ENCODE measurements around the gene RBPJL.

RBPJL gene

DNA sequence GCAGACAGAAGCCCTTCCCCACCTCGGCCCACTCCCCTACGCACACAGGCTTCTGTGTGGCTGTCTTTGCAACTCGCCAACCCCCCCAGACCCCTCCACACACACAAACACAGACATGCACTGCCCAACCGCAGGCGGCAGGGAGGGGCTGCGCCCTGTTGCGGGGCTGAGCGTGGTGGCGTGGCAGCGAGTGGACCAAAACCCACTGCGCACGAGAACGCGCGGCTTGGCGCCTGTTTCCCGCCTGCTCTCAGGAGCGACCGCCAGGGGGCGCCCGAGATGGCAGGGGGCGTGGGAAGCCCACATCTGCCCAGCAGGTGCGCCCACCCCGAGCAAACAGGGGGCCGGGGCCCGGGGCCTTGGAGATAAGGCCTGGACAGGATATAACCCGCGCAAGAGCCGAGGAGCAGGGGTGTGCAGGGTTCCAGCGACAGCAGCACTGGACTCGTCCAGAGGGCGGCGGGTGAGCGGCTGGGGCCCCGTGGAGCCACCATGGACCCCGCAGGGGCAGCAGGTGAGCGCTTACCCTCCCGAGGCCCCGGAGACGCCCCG lies at the start of gene RBPJL:
Gene RBPJL (plus strand): TSS at position 410 of the 552 bp plus-strand sequence. CDS start 83 bp downstream, at position 493.
- no peaks in the 10 kb centered on the region for H3K9me3 ChIP-seq (ENCODE audit: control insufficient read depth, insufficient read depth, low read depth, low read length)
- H3K27ac ChIP-seq (ENCODE audit: low read depth, low read length) = no peak within 1 kb of the TSS
- no peaks in the 10 kb centered on the region for H3K36me3 ChIP-seq (ENCODE audit: control insufficient read depth, insufficient read depth, low read length)
- H3K27me3 ChIP-seq (ENCODE audit: control insufficient read depth, insufficient read depth, low read length) = peaks cover 12% of the 10 kb centered on the region; the same call in 1 of the 2 replicates
- H3K4me1 ChIP-seq (ENCODE audit: control insufficient read depth, insufficient read depth, low read length) = peaks cover 6% of the 10 kb centered on the region; the same call in 1 of the 2 replicates
- H3K9ac ChIP-seq (ENCODE audit: low read length) = no peak within 1 kb of the TSS
- peak within 1 kb of the TSS; percentile 35 for H3K4me3 ChIP-seq (ENCODE audit: low read depth, low read length)

- Histone ChIP-seq H3K9me3 (ENCODE audit: control insufficient read depth, insufficient read depth, low read depth, low read length) (no peaks in the 10 kb centered on the region), H3K27ac (ENCODE audit: low read depth, low read length) (no peak overlapping the region), H3K4me1 (ENCODE audit: control insufficient read depth, insufficient read depth, low read length) (peaks cover 6% of the 10 kb centered on the region), H3K4me3 (ENCODE audit: low read depth, low read length) (no peak overlapping the region), H3K36me3 (ENCODE audit: control insufficient read depth, insufficient read depth, low read length) (no peaks in the 10 kb centered on the region), H3K27me3 (ENCODE audit: control insufficient read depth, insufficient read depth, low read length) (no peaks in the 10 kb centered on the region), H3K9ac (ENCODE audit: low read length) (no peak overlapping the region)
Measured at GRCh38 chr20:45257161-45257560, 49.5 kb upstream of the RBPJL start.

DNA sequence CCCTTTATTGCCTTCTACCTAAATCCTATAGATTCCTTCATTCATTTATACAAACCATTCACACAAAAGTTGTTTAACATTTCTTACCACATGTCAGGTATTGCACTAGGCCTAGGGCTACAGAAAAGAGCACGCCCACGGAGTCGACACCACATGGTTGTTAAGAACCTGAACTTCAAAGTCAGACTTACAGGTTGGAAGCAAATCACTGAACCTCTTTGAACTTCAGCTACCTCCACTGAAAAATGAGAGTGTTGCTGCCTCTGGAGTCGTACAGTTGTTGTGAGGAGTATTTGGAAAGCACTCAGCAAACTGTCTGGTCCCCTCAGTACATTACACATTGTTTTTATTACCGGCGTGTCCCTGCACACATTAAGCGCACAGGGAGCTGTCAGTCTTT lies 48.9 kb upstream of the RBPJL start:
- Histone ChIP-seq H3K4me1 (ENCODE audit: control insufficient read depth, insufficient read depth, low read length) (peaks cover 6% of the 10 kb centered on the region), H3K27me3 (ENCODE audit: control insufficient read depth, insufficient read depth, low read length) (no peaks in the 10 kb centered on the region), H3K4me3 (ENCODE audit: low read depth, low read length) (no peak overlapping the region), H3K27ac (ENCODE audit: low read depth, low read length) (no peak overlapping the region), H3K36me3 (ENCODE audit: control insufficient read depth, insufficient read depth, low read length) (no peaks in the 10 kb centered on the region), H3K9ac (ENCODE audit: low read length) (no peak overlapping the region), H3K9me3 (ENCODE audit: control insufficient read depth, insufficient read depth, low read depth, low read length) (no peaks in the 10 kb centered on the region)

- Histone ChIP-seq H3K27me3 (ENCODE audit: control insufficient read depth, insufficient read depth, low read length) (no peaks in the 10 kb centered on the region), H3K36me3 (ENCODE audit: control insufficient read depth, insufficient read depth, low read length) (no peaks in the 10 kb centered on the region), H3K27ac (ENCODE audit: low read depth, low read length) (no peak overlapping the region), H3K4me1 (ENCODE audit: control insufficient read depth, insufficient read depth, low read length) (peaks cover 6% of the 10 kb centered on the region), H3K4me3 (ENCODE audit: low read depth, low read length) (no peak overlapping the region), H3K9ac (ENCODE audit: low read length) (no peak overlapping the region), H3K9me3 (ENCODE audit: control insufficient read depth, insufficient read depth, low read depth, low read length) (no peaks in the 10 kb centered on the region)
Measured at GRCh38 chr20:45258259-45258658, 48.4 kb upstream of the RBPJL start.

- Histone ChIP-seq H3K36me3 (ENCODE audit: control insufficient read depth, insufficient read depth, low read length) (no peaks in the 10 kb centered on the region), H3K4me1 (ENCODE audit: control insufficient read depth, insufficient read depth, low read length) (peaks cover 6% of the 10 kb centered on the region), H3K4me3 (ENCODE audit: low read depth, low read length) (no peak overlapping the region), H3K9me3 (ENCODE audit: control insufficient read depth, insufficient read depth, low read depth, low read length) (no peaks in the 10 kb centered on the region), H3K27ac (ENCODE audit: low read depth, low read length) (no peak overlapping the region), H3K9ac (ENCODE audit: low read length) (no peak overlapping the region), H3K27me3 (ENCODE audit: control insufficient read depth, insufficient read depth, low read length) (no peaks in the 10 kb centered on the region)
Measured at GRCh38 chr20:45258664-45259063, 48.0 kb upstream of the RBPJL start.

- no peak overlapping the region for H3K4me3 ChIP-seq (ENCODE audit: low read depth, low read length)
- no peaks in the 10 kb centered on the region for H3K36me3 ChIP-seq (ENCODE audit: control insufficient read depth, insufficient read depth, low read length)
- H3K27me3 ChIP-seq (ENCODE audit: control insufficient read depth, insufficient read depth, low read length) = no peaks in the 10 kb centered on the region
- no peak overlapping the region for H3K27ac ChIP-seq (ENCODE audit: low read depth, low read length)
- no peak overlapping the region for H3K9ac ChIP-seq (ENCODE audit: low read length)
- no peaks in the 10 kb centered on the region; the same call in 1 of the 2 replicates for H3K4me1 ChIP-seq (ENCODE audit: control insufficient read depth, insufficient read depth, low read length)
- H3K9me3 ChIP-seq (ENCODE audit: control insufficient read depth, insufficient read depth, low read depth, low read length) = no peaks in the 10 kb centered on the region
Measured at GRCh38 chr20:45263556-45264266, 42.9 kb upstream of the RBPJL start.

DNA sequence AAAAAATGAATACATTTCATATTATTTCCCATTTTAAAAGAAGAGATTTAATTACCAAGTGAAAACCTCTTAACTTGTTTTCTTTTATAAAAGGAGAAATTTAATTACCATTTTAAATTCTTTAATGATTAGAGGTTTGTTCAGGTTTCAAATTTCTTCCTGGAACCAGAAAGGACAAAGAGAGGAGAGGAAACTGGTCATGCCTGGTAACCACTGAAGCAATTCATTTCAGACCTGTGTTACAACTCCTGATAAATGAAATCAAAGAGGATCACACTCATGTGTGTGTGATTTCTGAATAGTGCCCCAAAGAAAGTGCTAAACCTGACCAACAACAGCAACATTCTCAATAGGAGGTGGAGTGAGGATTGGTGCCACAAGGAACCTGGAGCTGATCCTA lies 39.7 kb upstream of the RBPJL start:
- Histone ChIP-seq H3K4me1 (ENCODE audit: control insufficient read depth, insufficient read depth, low read length) (peaks cover 2% of the 10 kb centered on the region; the same call in 1 of the 2 replicates), H3K27ac (ENCODE audit: low read depth, low read length) (no peak overlapping the region), H3K4me3 (ENCODE audit: low read depth, low read length) (no peak overlapping the region), H3K9me3 (ENCODE audit: control insufficient read depth, insufficient read depth, low read depth, low read length) (no peaks in the 10 kb centered on the region), H3K27me3 (ENCODE audit: control insufficient read depth, insufficient read depth, low read length) (no peaks in the 10 kb centered on the region), H3K9ac (ENCODE audit: low read length) (no peak overlapping the region), H3K36me3 (ENCODE audit: control insufficient read depth, insufficient read depth, low read length) (no peaks in the 10 kb centered on the region)

GRCh38 chr20:45268531-45268930 lies 38.1 kb upstream of the RBPJL start:
- Histone ChIP-seq H3K36me3 (ENCODE audit: control insufficient read depth, insufficient read depth, low read length) (no peaks in the 10 kb centered on the region), H3K27me3 (ENCODE audit: control insufficient read depth, insufficient read depth, low read length) (no peaks in the 10 kb centered on the region), H3K4me3 (ENCODE audit: low read depth, low read length) (no peak overlapping the region), H3K9ac (ENCODE audit: low read length) (no peak overlapping the region), H3K4me1 (ENCODE audit: control insufficient read depth, insufficient read depth, low read length) (peaks cover 7% of the 10 kb centered on the region; the same call in 1 of the 2 replicates), H3K27ac (ENCODE audit: low read depth, low read length) (no peak overlapping the region), H3K9me3 (ENCODE audit: control insufficient read depth, insufficient read depth, low read depth, low read length) (no peaks in the 10 kb centered on the region)

GRCh38 chr20:45269056-45269455 lies 37.6 kb upstream of the RBPJL start:
- H3K36me3 ChIP-seq (ENCODE audit: control insufficient read depth, insufficient read depth, low read length) = no peaks in the 10 kb centered on the region
- H3K4me3 ChIP-seq (ENCODE audit: low read depth, low read length) = no peak overlapping the region
- no peaks in the 10 kb centered on the region for H3K27me3 ChIP-seq (ENCODE audit: control insufficient read depth, insufficient read depth, low read length)
- no peak overlapping the region for H3K9ac ChIP-seq (ENCODE audit: low read length)
- H3K9me3 ChIP-seq (ENCODE audit: control insufficient read depth, insufficient read depth, low read depth, low read length) = no peaks in the 10 kb centered on the region
- H3K4me1 ChIP-seq (ENCODE audit: control insufficient read depth, insufficient read depth, low read length) = peaks cover 7% of the 10 kb centered on the region; the same call in 1 of the 2 replicates
- no peak overlapping the region for H3K27ac ChIP-seq (ENCODE audit: low read depth, low read length)

DNA sequence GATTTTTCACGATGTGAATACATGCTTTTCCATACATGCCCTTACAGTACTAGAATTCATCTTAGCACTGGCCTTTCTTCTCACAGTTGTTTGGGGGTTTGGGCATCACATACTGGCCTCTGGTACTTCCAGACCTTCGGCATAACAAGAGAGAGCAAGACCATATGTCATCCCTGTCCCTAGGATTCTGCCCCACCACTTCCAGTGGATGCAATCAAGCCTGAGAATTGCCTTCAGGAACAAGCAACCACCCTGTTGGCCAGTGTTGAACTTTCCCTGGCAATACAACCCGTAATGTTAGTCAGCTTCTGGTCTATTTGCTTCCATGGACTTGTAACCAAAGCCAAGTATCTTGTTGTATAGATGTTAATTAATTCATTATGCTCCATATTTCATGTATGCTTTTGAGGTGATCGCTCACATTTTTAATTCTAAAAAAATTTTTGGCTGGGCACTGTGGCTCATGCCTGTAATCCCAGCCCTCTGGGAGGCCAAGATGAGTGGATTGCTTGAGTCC lies 36.8 kb upstream of the RBPJL start:
- Histone ChIP-seq H3K4me1 (ENCODE audit: control insufficient read depth, insufficient read depth, low read length) (peaks cover 7% of the 10 kb centered on the region; the same call in 1 of the 2 replicates), H3K9ac (ENCODE audit: low read length) (no peak overlapping the region), H3K9me3 (ENCODE audit: control insufficient read depth, insufficient read depth, low read depth, low read length) (no peaks in the 10 kb centered on the region), H3K36me3 (ENCODE audit: control insufficient read depth, insufficient read depth, low read length) (no peaks in the 10 kb centered on the region), H3K27me3 (ENCODE audit: control insufficient read depth, insufficient read depth, low read length) (no peaks in the 10 kb centered on the region), H3K27ac (ENCODE audit: low read depth, low read length) (no peak overlapping the region), H3K4me3 (ENCODE audit: low read depth, low read length) (no peak overlapping the region)

GRCh38 chr20:45275338-45275737 lies 31.3 kb upstream of the RBPJL start:
- H3K9ac ChIP-seq (ENCODE audit: low read length) = no peak overlapping the region
- no peaks in the 10 kb centered on the region for H3K9me3 ChIP-seq (ENCODE audit: control insufficient read depth, insufficient read depth, low read depth, low read length)
- H3K4me1 ChIP-seq (ENCODE audit: control insufficient read depth, insufficient read depth, low read length) = peaks cover 7% of the 10 kb centered on the region; the same call in 1 of the 2 replicates
- no peak overlapping the region for H3K27ac ChIP-seq (ENCODE audit: low read depth, low read length)
- H3K27me3 ChIP-seq (ENCODE audit: control insufficient read depth, insufficient read depth, low read length) = 0 out of 2 replicates have a peak, but pooled peaks cover 2% of the 10 kb centered on the region
- no peaks in the 10 kb centered on the region for H3K36me3 ChIP-seq (ENCODE audit: control insufficient read depth, insufficient read depth, low read length)
- no peak overlapping the region for H3K4me3 ChIP-seq (ENCODE audit: low read depth, low read length)

Data from HUES6 (cell line).